C4-2B (cell line): ENCODE measurements around the gene TSPAN12.
"Not testable (repeated sequence)": the region's sequence is repeated elsewhere in the genome, so short reads cannot be mapped to it uniquely, and the experiment has no call there.

ENCODE experiments used
- ZFX ChIP-seq: fragments of 450-650 bp; IDR thresholded peaks from 2 replicates; pipeline ENCODE4 v1.6.1; 2017
- TF ChIP-seq, protein P1 (sequence below): fragments of 450-650 bp; conservative IDR thresholded peaks from 2 replicates; pipeline ENCODE4 v1.5.1; 2017; ENCODE audit warnings: mild to moderate bottlenecking

DNA sequence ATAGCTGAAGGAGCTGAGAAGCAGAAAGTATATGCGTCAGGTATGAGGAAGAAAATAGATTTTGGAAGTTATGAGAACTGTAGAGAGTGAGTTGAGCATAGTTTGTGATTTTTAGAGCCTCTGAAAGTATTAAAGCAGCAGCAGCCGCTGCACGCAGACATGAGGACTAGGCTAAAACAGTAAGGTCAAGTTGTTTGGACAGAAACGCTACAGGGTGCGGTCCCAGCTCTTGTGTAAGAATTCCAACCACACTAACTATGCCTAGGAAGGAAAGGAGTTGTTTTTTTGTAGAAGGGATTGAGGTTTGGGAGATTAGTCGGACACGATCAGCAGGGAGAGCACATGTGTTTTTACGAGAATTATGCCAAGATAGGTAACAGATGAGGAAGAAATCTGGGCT lies 78.9 kb downstream of the TSPAN12 start:
- TF ChIP-seq, protein P1, sequence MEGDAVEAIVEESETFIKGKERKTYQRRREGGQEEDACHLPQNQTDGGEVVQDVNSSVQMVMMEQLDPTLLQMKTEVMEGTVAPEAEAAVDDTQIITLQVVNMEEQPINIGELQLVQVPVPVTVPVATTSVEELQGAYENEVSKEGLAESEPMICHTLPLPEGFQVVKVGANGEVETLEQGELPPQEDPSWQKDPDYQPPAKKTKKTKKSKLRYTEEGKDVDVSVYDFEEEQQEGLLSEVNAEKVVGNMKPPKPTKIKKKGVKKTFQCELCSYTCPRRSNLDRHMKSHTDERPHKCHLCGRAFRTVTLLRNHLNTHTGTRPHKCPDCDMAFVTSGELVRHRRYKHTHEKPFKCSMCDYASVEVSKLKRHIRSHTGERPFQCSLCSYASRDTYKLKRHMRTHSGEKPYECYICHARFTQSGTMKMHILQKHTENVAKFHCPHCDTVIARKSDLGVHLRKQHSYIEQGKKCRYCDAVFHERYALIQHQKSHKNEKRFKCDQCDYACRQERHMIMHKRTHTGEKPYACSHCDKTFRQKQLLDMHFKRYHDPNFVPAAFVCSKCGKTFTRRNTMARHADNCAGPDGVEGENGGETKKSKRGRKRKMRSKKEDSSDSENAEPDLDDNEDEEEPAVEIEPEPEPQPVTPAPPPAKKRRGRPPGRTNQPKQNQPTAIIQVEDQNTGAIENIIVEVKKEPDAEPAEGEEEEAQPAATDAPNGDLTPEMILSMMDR: not testable (repeated sequence)
- not testable (repeated sequence) for TF ChIP-seq ZFX
